IPS-20b (cell line): ENCODE measurements around the gene USP12.
"Not testable (repeated sequence)": the region's sequence is repeated elsewhere in the genome, so short reads cannot be mapped to it uniquely, and the experiment has no call there.

ENCODE experiments used
- H3K27ac ChIP-seq: one replicate; pipeline ENCODE4 v1.5.1; 2013; ENCODE audit warnings: low read length
- H3K27me3 ChIP-seq: 2 replicates; pipeline ENCODE4 v1.6.1; 2013; ENCODE audit warnings: mild to moderate bottlenecking, low read length, inconsistent platforms; ENCODE audit not compliant: insufficient read depth
- H3K36me3 ChIP-seq: 2 replicates; pipeline ENCODE4 v1.6.1; 2013; ENCODE audit warnings: low read depth, mild to moderate bottlenecking, inconsistent platforms, low read length, moderate library complexity; ENCODE audit not compliant: insufficient read depth
- H3K4me1 ChIP-seq: 2 replicates; pipeline ENCODE4 v1.6.1; 2013; ENCODE audit warnings: mild to moderate bottlenecking, control low read depth, inconsistent platforms, low read length, moderate library complexity; ENCODE audit not compliant: insufficient read depth
- H3K4me3 ChIP-seq: 2 replicates; pipeline ENCODE4 v1.5.1; 2013; ENCODE audit warnings: mild to moderate bottlenecking, low read length, inconsistent platforms
- H3K9ac ChIP-seq: 2 replicates; pipeline ENCODE4 v1.6.1; 2013; ENCODE audit warnings: low read depth, mild to moderate bottlenecking, inconsistent platforms, low read length, moderate library complexity
- H3K9me3 ChIP-seq: 2 replicates; pipeline ENCODE4 v1.6.1; 2013; ENCODE audit warnings: mild to moderate bottlenecking, low read depth, low read length, inconsistent platforms; ENCODE audit not compliant: insufficient read depth

Gene USP12

GRCh38 chr13:27083183-27083582 lies 88.4 kb downstream of the USP12 start:
- H3K27me3 ChIP-seq: no peaks in the 10 kb centered on the region
- H3K36me3 ChIP-seq: peaks cover 35% of the 10 kb centered on the region
- H3K9me3 ChIP-seq: no peaks in the 10 kb centered on the region
- H3K9ac ChIP-seq: no peak overlapping the region
- 0 out of 2 replicates have a peak, but pooled peaks cover 3% of the 10 kb centered on the region for H3K4me1 ChIP-seq
- H3K27ac ChIP-seq: no peak overlapping the region
- H3K4me3 ChIP-seq: no peak overlapping the region

- H3K27me3 ChIP-seq: no peaks in the 10 kb centered on the region
- no peak overlapping the region for H3K9ac ChIP-seq
- H3K27ac ChIP-seq: no peak overlapping the region
- 0 out of 2 replicates have a peak, but pooled peaks cover 3% of the 10 kb centered on the region for H3K4me1 ChIP-seq
- H3K36me3 ChIP-seq: peaks cover 31% of the 10 kb centered on the region
- no peak overlapping the region for H3K4me3 ChIP-seq
- H3K9me3 ChIP-seq: no peaks in the 10 kb centered on the region
These were observed 89.5 kb downstream of the USP12 start for GRCh38 chr13:27081893-27082679.

GRCh38 chr13:27080018-27080948 lies 91.3 kb downstream of the USP12 start:
- Histone ChIP-seq H3K27me3 (no peaks in the 10 kb centered on the region), H3K4me1 (0 out of 2 replicates have a peak, but pooled peaks cover 3% of the 10 kb centered on the region), H3K36me3 (peaks cover 26% of the 10 kb centered on the region; the same call in 1 of the 2 replicates), H3K9me3 (no peaks in the 10 kb centered on the region), H3K4me3 (no peak overlapping the region), H3K27ac (no peak overlapping the region), H3K9ac (no peak overlapping the region)

DNA sequence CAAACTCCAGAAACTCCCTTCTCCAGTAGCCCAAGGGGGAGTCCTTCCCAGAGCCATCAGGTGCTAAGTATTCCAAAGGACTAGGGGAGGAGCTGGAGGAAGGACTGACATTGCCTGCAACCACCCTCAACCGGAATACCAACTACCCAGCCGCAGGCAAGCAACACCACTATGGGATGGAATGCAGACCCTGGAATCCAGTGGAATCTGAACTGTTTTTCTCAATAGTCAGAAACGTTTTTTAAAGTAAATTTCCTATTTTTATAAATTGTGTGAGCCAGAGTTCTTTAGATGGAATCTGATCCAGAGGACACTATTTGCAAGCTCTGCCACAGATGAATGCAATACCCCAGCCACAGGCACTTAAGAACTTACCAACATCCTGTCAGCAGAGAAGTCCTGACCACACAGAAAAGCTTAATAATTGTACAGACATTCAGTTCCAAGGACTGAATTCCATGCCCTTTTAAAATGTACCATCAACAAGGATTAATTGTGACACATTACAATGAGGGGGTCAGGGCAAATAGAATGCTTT lies 92.1 kb downstream of the USP12 start:
- Histone ChIP-seq H3K36me3 (peaks cover 29% of the 10 kb centered on the region; the same call in 1 of the 2 replicates), H3K27me3 (no peaks in the 10 kb centered on the region), H3K27ac (no peak overlapping the region)

GRCh38 chr13:27077451-27077850 lies 94.2 kb downstream of the USP12 start:
- H3K27me3 ChIP-seq: no peaks in the 10 kb centered on the region
- H3K4me1 ChIP-seq: peaks cover 13% of the 10 kb centered on the region; the same call in 1 of the 2 replicates
- H3K36me3 ChIP-seq: peaks cover 29% of the 10 kb centered on the region; the same call in 1 of the 2 replicates
- no peak overlapping the region for H3K4me3 ChIP-seq
- no peak overlapping the region for H3K27ac ChIP-seq
- H3K9ac ChIP-seq: no peak overlapping the region
- H3K9me3 ChIP-seq: no peaks in the 10 kb centered on the region

More for the DNA sequence above, 92.1 kb downstream of the USP12 start:
- Histone ChIP-seq H3K9ac (no peak overlapping the region), H3K4me1 (0 out of 2 replicates have a peak, but pooled peaks cover 3% of the 10 kb centered on the region), H3K9me3 (no peaks in the 10 kb centered on the region), H3K4me3 (no peak overlapping the region)

DNA sequence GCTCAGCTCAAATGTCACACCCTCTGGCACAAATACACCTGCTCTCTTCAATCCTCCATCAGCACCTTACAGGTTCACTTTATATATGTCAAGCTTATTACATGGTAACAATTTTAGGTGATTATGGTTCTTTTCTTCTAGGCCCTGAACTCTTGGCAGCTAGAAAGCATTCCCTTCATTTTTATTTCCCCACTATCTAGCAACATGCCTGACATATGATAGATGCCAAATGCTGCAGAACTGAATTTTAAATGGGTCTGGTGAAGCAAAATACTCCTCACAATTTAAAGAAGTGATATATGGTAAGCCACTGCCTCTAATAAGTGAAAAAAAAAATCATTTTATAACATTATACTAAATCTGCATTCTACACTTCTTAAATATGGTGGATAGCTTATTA lies 95.2 kb downstream of the USP12 start:
- H3K4me1 ChIP-seq: peaks cover 13% of the 10 kb centered on the region; the same call in 1 of the 2 replicates
- H3K9ac ChIP-seq: no peak overlapping the region
- H3K4me3 ChIP-seq: no peak overlapping the region
- no peak overlapping the region for H3K27ac ChIP-seq
- no peaks in the 10 kb centered on the region for H3K9me3 ChIP-seq
- no peaks in the 10 kb centered on the region for H3K27me3 ChIP-seq
- peaks cover 29% of the 10 kb centered on the region for H3K36me3 ChIP-seq

GRCh38 chr13:27073186-27073585 lies 98.4 kb downstream of the USP12 start:
- no peaks in the 10 kb centered on the region for H3K27me3 ChIP-seq
- H3K9ac ChIP-seq: no peak overlapping the region; the same call in 1 of the 2 replicates
- H3K27ac ChIP-seq: no peak overlapping the region
- no peaks in the 10 kb centered on the region for H3K9me3 ChIP-seq
- H3K4me3 ChIP-seq: no peak overlapping the region
- peaks cover 33% of the 10 kb centered on the region for H3K36me3 ChIP-seq
- H3K4me1 ChIP-seq: peaks cover 9% of the 10 kb centered on the region; the same call in 1 of the 2 replicates

GRCh38 chr13:27066123-27066522 lies 105.5 kb downstream of the USP12 start:
- H3K4me1 ChIP-seq, H3K9ac ChIP-seq, H3K4me3 ChIP-seq, H3K27ac ChIP-seq, H3K27me3 ChIP-seq, H3K9me3 ChIP-seq: not testable (repeated sequence)
- peaks cover 16% of the 10 kb centered on the region for H3K36me3 ChIP-seq

- no peak overlapping the region for H3K4me3 ChIP-seq
- H3K9me3 ChIP-seq: no peaks in the 10 kb centered on the region
- H3K4me1 ChIP-seq: peaks cover 3% of the 10 kb centered on the region; the same call in 1 of the 2 replicates
- H3K36me3 ChIP-seq: peaks cover 16% of the 10 kb centered on the region
- H3K27ac ChIP-seq: no peak overlapping the region
- no peak overlapping the region for H3K9ac ChIP-seq
- no peaks in the 10 kb centered on the region for H3K27me3 ChIP-seq
These were observed 106.0 kb downstream of the USP12 start for GRCh38 chr13:27065582-27065981.

DNA sequence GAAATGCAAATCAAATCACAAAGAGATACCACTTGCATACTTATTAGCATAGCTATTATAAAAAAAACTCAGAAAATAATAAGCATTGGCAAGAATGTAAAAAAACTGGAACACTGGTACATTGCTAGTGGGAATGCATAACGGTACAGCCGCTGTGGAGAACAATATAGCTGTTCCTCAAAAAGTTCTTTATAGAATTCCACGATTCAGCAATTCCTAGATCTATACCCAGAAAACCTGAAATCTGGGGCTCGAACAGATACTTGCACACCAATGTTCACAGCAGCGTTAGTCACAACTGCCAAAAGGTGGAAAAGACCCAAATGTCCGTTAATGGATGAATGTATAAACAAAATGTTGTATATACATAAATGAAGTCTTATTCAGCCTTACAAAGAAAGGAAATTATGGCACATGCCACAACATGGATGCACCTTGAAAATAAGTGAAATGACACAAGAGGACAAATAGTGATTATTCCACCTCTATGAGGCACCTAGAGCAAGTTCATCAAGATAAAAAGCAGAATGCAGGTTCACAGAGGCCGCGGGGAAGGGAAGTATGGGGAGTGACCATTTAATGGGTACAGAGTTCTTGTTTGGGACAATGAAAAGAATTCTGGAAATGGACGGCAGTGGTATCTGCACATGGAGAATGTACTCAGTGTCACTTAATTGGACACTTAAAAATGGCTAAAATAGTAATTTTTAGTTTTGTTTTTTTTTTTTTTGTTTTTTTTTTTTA lies 107.2 kb downstream of the USP12 start:
- Histone ChIP-seq H3K27ac (no peak overlapping the region), H3K4me1 (peaks cover 3% of the 10 kb centered on the region; the same call in 1 of the 2 replicates), H3K9me3 (no peaks in the 10 kb centered on the region), H3K27me3 (no peaks in the 10 kb centered on the region), H3K36me3 (peaks cover 8% of the 10 kb centered on the region), H3K9ac (no peak overlapping the region), H3K4me3 (no peak overlapping the region)

GRCh38 chr13:27057817-27058216 lies 113.8 kb downstream of the USP12 start:
- no peak overlapping the region for H3K9ac ChIP-seq
- no peak overlapping the region for H3K4me3 ChIP-seq
- H3K27ac ChIP-seq: no peak overlapping the region
- no peaks in the 10 kb centered on the region for H3K4me1 ChIP-seq
- H3K27me3 ChIP-seq: no peaks in the 10 kb centered on the region
- no peaks in the 10 kb centered on the region for H3K9me3 ChIP-seq
- H3K36me3 ChIP-seq: no peaks in the 10 kb centered on the region
